ENCODE results near the gene RNF166.

The RNF166 gene

GRCh38 chr16:88681084-88681680 is 25.0 kb downstream of the RNF166 start:
- no peak overlapping the region for H3K4me3 ChIP-seq (replicated peaks; ENCODE audit: low read depth, low read length)
- no peak for DNase-seq (ENCODE audit: low read depth)
- TF ChIP-seq CTCF (IDR thresholded peaks at IDR 0.05; ENCODE audit: low read length, missing control alignments), result peak; percentile 28

- no peak overlapping the region for H3K4me3 ChIP-seq (replicated peaks; ENCODE audit: low read depth, low read length)
- TF ChIP-seq CTCF (IDR thresholded peaks at IDR 0.05; ENCODE audit: low read length, missing control alignments), result no peak
- no peak for DNase-seq (ENCODE audit: low read depth)
Observed at GRCh38 chr16:88680554-88681083, 25.6 kb downstream of the RNF166 start.

GRCh38 chr16:88678224-88678979 is 27.8 kb downstream of the RNF166 start:
- no peak for DNase-seq (ENCODE audit: low read depth)
- H3K4me3 ChIP-seq (replicated peaks; ENCODE audit: low read depth, low read length), result no peak overlapping the region
- no peak for TF ChIP-seq CTCF (IDR thresholded peaks at IDR 0.05; ENCODE audit: low read length, missing control alignments)

GRCh38 chr16:88677721-88678120 is 28.5 kb downstream of the RNF166 start:
- no peak for DNase-seq (ENCODE audit: low read depth)
- no peak for TF ChIP-seq CTCF (IDR thresholded peaks at IDR 0.05; ENCODE audit: low read length, missing control alignments)
- H3K4me3 ChIP-seq (replicated peaks; ENCODE audit: low read depth, low read length), result no peak overlapping the region

- no peak for TF ChIP-seq CTCF (IDR thresholded peaks at IDR 0.05; ENCODE audit: low read length, missing control alignments)
- DNase-seq (ENCODE audit: low read depth), result no peak
- no peak overlapping the region for H3K4me3 ChIP-seq (replicated peaks; ENCODE audit: low read depth, low read length)
Observed at GRCh38 chr16:88676502-88677242, 29.5 kb downstream of the RNF166 start.

- DNase-seq (ENCODE audit: low read depth), result no peak
- TF ChIP-seq CTCF (IDR thresholded peaks at IDR 0.05; ENCODE audit: low read length, missing control alignments), result no peak
Observed at GRCh38 chr16:88673716-88674379, 32.4 kb downstream of the RNF166 start.

More at GRCh38 chr16:88673716-88674379, 32.4 kb downstream of the RNF166 start:
- no peak overlapping the region for H3K4me3 ChIP-seq (replicated peaks; ENCODE audit: low read depth, low read length)

Data from fibroblast of pulmonary artery (primary cell).